HUES6 (cell line): Measurements from ENCODE around the gene ANKZF1.
A peak's percentile ranks its signal among the peaks of the same experiment; 100 is the strongest.
"Not testable (repeated sequence)": the region's sequence is repeated elsewhere in the genome, so short reads cannot be mapped to it uniquely, and the experiment has no call there.

Experiments used
- H3K27ac ChIP-seq: 2 replicates; pipeline ENCODE4 v1.7.0; 2013; ENCODE audit warnings: low read depth, mild to moderate bottlenecking, low read length, inconsistent platforms
- H3K27me3 ChIP-seq: 2 replicates; pipeline ENCODE4 v1.6.1; 2013; ENCODE audit warnings: low read length; ENCODE audit not compliant: control insufficient read depth, insufficient read depth
- H3K36me3 ChIP-seq: 2 replicates; pipeline ENCODE4 v1.6.1; 2013; ENCODE audit warnings: low read length; ENCODE audit not compliant: control insufficient read depth, insufficient read depth
- H3K4me1 ChIP-seq: 2 replicates; pipeline ENCODE4 v1.6.1; 2013; ENCODE audit warnings: low read length; ENCODE audit not compliant: control insufficient read depth, insufficient read depth
- H3K4me3 ChIP-seq: 2 replicates; pipeline ENCODE4 v1.5.1; 2013; ENCODE audit warnings: low read depth, low read length
- H3K9ac ChIP-seq: one replicate; pipeline ENCODE4 v1.6.1; 2013; ENCODE audit warnings: mild to moderate bottlenecking, low read length
- H3K9me3 ChIP-seq: 2 replicates; pipeline ENCODE4 v1.6.1; 2013; ENCODE audit warnings: low read depth, low read length; ENCODE audit not compliant: control insufficient read depth, insufficient read depth

The ANKZF1 gene

GRCh38 chr2:219199470-219200211 is 30.0 kb upstream of the ANKZF1 start:
- Histone ChIP-seq H3K27ac (no peak overlapping the region), H3K27me3 (no peaks in the 10 kb centered on the region), H3K4me3 (no peak overlapping the region), H3K36me3 (no peaks in the 10 kb centered on the region), H3K9me3 (0 out of 2 replicates have a peak, but pooled peaks cover 2% of the 10 kb centered on the region), H3K4me1 (no peaks in the 10 kb centered on the region), H3K9ac (no peak overlapping the region)

- not testable (repeated sequence) for H3K9me3 ChIP-seq, H3K9ac ChIP-seq, H3K27ac ChIP-seq, H3K36me3 ChIP-seq, H3K4me1 ChIP-seq, H3K4me3 ChIP-seq, H3K27me3 ChIP-seq
These were observed 28.9 kb upstream of the ANKZF1 start for GRCh38 chr2:219200502-219201326.

GRCh38 chr2:219201331-219201730 is 28.3 kb upstream of the ANKZF1 start:
- H3K4me1 ChIP-seq, H3K9me3 ChIP-seq, H3K9ac ChIP-seq, H3K4me3 ChIP-seq, H3K27me3 ChIP-seq, H3K36me3 ChIP-seq, H3K27ac ChIP-seq: not testable (repeated sequence)

- H3K9ac ChIP-seq, result no peak overlapping the region
- H3K27me3 ChIP-seq, result no peaks in the 10 kb centered on the region
These were observed 25.0 kb upstream of the ANKZF1 start for GRCh38 chr2:219204425-219205164.

GRCh38 chr2:219205165-219205538 is 24.5 kb upstream of the ANKZF1 start:
- H3K4me3 ChIP-seq, result no peak overlapping the region
- no peak overlapping the region for H3K27ac ChIP-seq
- no peaks in the 10 kb centered on the region for H3K27me3 ChIP-seq
- H3K9ac ChIP-seq, result no peak overlapping the region
- 0 out of 2 replicates have a peak, but pooled peaks cover 2% of the 10 kb centered on the region for H3K9me3 ChIP-seq
- H3K36me3 ChIP-seq, result peaks cover 27% of the 10 kb centered on the region
- H3K4me1 ChIP-seq, result peaks cover 8% of the 10 kb centered on the region

More at GRCh38 chr2:219204425-219205164, 25.0 kb upstream of the ANKZF1 start:
- Histone ChIP-seq H3K27ac (no peak overlapping the region), H3K4me1 (peaks cover 8% of the 10 kb centered on the region), H3K9me3 (0 out of 2 replicates have a peak, but pooled peaks cover 2% of the 10 kb centered on the region), H3K4me3 (no peak overlapping the region), H3K36me3 (peaks cover 21% of the 10 kb centered on the region)

- Histone ChIP-seq H3K4me3 (peak overlapping the region; percentile 78), H3K9ac (peak overlapping the region; percentile 55), H3K27me3 (no peaks in the 10 kb centered on the region), H3K4me1 (peaks cover 8% of the 10 kb centered on the region), H3K27ac (no peak overlapping the region), H3K9me3 (0 out of 2 replicates have a peak, but pooled peaks cover 2% of the 10 kb centered on the region), H3K36me3 (peaks cover 35% of the 10 kb centered on the region)
These were observed 23.7 kb upstream of the ANKZF1 start for GRCh38 chr2:219205981-219206327.

GRCh38 chr2:219206328-219207133 is 23.1 kb upstream of the ANKZF1 start, which contains the start of gene ZFAND2B:
ZFAND2B (plus strand) TSS chr2:219206782; CDS start chr2:219206988, 206 bp downstream.
- Histone ChIP-seq H3K9me3 (0 out of 2 replicates have a peak, but pooled peaks cover 2% of the 10 kb centered on the region), H3K27me3 (no peaks in the 10 kb centered on the region), H3K9ac (peak within 1 kb of the TSS; percentile 55), H3K36me3 (peaks cover 38% of the 10 kb centered on the region), H3K4me1 (peaks cover 8% of the 10 kb centered on the region), H3K27ac (no peak within 1 kb of the TSS), H3K4me3 (peak within 1 kb of the TSS; percentile 78)

GRCh38 chr2:219207134-219207883 is 22.3 kb upstream of the ANKZF1 start:
- peaks cover 41% of the 10 kb centered on the region for H3K36me3 ChIP-seq

GRCh38 chr2:219207884-219208740 is 21.5 kb upstream of the ANKZF1 start:
- no peaks in the 10 kb centered on the region for H3K27me3 ChIP-seq
- peak overlapping the region; percentile 1 for H3K9ac ChIP-seq
- H3K4me1 ChIP-seq, result peaks cover 8% of the 10 kb centered on the region
- H3K36me3 ChIP-seq, result peaks cover 49% of the 10 kb centered on the region
- H3K27ac ChIP-seq, result no peak overlapping the region
- 0 out of 2 replicates have a peak, but pooled peaks cover 2% of the 10 kb centered on the region for H3K9me3 ChIP-seq
- no peak overlapping the region for H3K4me3 ChIP-seq

More at GRCh38 chr2:219207134-219207883, 22.3 kb upstream of the ANKZF1 start:
- Histone ChIP-seq H3K27me3 (no peaks in the 10 kb centered on the region), H3K9ac (peak overlapping the region; percentile 28), H3K4me3 (peak overlapping the region; percentile 78), H3K27ac (no peak overlapping the region), H3K4me1 (peaks cover 8% of the 10 kb centered on the region), H3K9me3 (0 out of 2 replicates have a peak, but pooled peaks cover 2% of the 10 kb centered on the region)
